Right lung (tissue), 5 donors: ENCODE data around the gene YTHDF1. TPM values are rescaled to one million over a fixed set of nuclear protein-coding genes. Genes with fewer than 3 reads are reported as not detected.
A peak's percentile ranks its signal among the peaks of the same experiment; 100 is the strongest.
"Not testable (repeated sequence)": the region's sequence is repeated elsewhere in the genome, so short reads cannot be mapped to it uniquely, and the experiment has no call there.

Experiments used
- DNase-seq, 2 donors: peaks; one replicate each; pipeline ENCODE4 v3.0.0-alpha.2; 2013
- polyA plus RNA-seq, 5 donors: library from polyadenylated mRNA; unstranded; fragments of 120-200 nt; gene quantifications; one replicate each; pipeline versions ENCODE4 v1.2.1 to v1.2.3, GENCODE V29; 2013; ENCODE audit warnings: inconsistent platforms in 1 of 5, low replicate concordance in 1 of 5; ENCODE audit not compliant: insufficient read length in 5 of 5, insufficient read depth in 1 of 5

The YTHDF1 gene
- polyA plus RNA-seq, 5 donors, result 30.3 to 41.9 (median 38.7) TPM

DNA sequence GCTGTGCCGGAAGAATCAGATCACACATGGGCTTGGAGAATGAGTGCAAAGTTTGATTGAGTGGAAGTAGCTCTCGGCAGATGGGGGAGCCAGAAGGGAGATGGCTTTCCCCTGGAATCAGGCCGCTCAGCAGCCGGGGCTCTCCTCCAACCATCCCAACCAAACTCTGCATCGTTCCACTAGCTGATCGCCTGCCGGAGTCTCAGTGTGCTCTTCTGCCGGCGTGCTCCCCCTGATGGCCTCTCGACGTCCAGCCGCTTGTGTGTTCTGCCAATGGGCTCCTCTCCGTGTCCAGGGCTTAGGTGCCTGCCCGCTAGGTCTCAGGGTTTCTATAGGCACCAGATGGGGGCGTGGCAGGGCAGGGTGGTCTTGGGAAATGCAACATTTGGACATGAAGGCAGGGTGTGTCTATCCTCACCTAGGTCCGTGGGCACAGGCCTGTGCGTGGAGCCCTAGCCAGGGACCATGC is 14.9 kb upstream of the YTHDF1 start:
- no peak for DNase-seq

DNA sequence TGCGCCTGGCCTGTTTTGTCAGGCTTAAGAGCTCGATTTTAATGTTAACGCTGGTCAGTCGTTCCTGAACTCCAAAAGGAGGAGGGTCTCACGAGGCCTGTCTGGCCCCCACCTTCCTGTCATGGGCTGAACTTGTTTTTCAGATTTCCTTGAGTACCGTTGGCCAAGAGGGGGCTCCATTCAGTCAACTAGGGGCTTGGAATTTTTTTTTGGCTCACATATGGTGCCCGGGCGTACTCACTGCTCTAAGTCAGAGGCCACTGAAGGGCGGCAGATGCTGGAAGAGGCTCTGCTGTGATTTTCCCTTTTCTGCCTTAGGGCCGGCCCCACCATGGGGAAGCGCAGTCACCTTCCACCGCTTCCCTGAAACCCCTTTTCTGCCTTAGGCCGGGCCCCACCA is 12.9 kb upstream of the YTHDF1 start:
- DNase-seq, result no peak

DNA sequence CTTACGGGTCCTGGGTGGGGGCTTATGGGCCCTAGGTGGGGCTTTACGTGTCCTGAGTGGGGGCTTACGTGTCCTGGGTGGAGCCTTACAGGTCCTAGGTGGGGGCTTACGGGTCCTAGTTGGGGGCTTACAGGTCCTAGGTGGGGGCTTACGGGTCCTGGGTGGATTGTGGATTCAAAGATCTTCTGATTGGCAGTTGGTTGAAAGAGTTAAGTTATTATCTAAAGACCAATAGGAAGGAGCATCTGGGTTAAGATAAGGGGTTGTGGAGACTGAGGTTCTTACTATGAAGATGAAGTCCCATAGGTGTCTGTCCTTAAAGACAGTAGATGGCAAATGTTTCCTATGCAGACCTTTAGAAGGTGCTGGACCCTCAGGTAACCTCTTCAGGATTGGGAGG is 11.3 kb upstream of the YTHDF1 start:
- no peak for DNase-seq

DNA sequence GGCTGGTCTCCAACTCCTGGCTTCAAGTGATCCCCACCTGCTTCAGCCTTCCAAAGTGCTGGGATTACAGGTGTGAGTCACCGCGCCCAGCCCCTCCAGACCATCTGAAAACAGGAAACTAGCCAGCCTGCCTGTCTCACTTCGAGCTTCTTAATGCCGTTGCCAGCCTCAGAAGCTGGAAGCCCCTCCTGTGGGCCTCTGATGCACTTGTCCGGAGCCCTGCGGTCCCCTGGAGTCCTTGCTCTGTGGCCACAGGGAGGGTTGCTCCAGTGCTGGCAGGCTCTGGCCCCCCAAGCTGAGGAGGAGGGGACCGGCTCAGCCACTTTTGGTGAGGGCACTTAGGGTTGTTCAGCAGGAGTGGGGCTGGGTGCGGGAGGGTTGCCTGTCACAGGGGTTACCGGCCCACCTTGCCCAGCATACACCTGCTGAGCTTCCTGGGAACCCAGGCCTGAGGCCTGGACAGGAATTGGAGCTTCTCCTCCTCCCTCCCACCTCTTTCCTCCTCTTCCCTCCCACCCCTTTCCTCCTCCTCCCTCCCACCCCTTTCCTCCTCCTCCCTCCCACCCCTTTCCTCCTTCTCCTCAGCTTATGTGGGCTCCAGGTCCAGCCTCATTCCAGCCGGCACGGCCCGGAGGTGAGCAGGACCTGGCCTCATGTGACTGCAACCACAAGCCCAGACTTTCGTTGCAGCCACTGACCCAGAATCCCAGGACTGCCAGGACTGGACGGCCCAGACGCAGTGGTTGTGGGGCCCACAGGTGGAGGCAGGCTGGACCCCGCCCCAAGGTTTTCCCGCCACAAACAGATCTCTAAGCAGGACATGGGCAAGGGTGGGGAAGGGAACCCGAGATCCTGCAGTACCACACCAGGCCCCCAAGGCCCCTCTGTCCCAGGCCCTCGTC is 10.4 kb upstream of the YTHDF1 start:
- no peak for DNase-seq

GRCh38 chr20:63225082-63225454 is 9.1 kb upstream of the YTHDF1 start:
- no peak for DNase-seq

GRCh38 chr20:63224412-63225081 is 8.6 kb upstream of the YTHDF1 start:
- peak in 1 of 2 donors; percentile 38 for DNase-seq

DNA sequence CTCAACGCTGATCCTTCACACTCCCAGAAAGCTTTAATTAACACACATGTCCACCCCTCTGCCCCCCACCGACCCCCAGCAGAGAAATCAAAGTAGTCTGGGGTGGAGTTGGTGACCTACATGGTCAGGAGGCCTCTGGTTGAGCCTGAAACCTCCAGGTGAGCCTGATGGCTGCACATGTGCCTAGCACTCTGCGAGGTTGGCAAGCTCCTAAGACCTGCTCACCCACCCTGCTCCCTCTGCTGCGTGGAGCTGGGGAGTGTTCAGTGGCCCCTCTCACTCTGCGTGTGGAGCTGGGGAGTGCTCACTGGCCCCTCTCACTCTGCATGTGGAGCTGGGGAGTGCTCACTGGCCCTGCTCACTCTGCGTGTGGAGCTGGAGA is 7.9 kb upstream of the YTHDF1 start:
- DNase-seq, result no peak

DNA sequence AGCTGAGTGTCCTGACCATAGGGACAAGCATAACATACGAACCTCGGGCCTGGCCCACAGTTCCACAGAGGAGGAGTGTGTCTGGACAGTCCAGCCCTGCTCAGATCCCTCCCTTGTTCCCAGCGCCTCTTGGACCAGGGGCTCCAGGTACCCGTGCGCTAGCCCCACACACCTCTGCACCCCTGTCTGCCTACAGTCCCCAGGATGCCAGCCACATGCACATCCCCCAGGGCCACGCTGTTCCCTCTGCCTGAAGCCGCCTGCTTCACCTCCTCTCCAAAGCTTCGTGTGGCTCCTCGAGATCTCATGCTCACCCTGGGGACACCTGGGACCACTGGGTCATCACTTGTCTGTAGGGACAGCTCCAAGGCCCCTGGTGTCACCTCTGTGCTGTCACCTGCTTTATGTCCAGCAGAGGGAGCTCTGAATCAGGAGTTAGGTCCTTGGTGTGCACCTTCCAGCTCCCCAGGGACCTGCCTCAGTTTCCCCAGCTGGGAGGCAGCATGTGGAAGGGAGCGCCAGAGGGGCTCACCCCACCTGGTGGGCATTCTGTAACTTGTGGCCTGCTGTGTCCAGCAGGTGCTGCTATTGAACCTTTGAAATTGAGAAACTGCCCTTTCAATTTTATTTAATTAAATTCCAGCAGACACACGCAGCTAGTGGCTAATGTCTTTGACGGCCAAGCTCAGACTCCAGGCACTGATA is 7.3 kb upstream of the YTHDF1 start:
- DNase-seq, result no peak

DNA sequence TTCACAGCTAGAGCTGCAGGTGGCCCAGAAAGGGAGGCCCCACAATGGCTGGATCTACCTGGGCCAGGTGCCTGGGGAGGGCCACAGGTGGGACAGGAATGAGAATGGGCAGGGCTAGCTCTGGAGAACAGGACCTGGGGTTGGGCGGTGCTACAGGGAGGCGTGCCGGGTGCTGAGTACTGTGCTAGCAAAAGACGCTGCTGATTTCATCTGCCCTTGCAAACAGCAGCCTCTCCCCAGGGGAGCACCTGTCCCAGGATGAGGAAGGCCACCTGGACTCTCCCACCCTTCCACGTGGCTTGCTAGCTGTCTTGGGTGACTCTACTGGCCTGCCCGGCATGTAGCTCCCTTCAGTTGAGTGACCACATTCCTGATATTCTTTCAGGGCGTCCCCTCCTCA is 6.6 kb upstream of the YTHDF1 start:
- no peak for DNase-seq

DNA sequence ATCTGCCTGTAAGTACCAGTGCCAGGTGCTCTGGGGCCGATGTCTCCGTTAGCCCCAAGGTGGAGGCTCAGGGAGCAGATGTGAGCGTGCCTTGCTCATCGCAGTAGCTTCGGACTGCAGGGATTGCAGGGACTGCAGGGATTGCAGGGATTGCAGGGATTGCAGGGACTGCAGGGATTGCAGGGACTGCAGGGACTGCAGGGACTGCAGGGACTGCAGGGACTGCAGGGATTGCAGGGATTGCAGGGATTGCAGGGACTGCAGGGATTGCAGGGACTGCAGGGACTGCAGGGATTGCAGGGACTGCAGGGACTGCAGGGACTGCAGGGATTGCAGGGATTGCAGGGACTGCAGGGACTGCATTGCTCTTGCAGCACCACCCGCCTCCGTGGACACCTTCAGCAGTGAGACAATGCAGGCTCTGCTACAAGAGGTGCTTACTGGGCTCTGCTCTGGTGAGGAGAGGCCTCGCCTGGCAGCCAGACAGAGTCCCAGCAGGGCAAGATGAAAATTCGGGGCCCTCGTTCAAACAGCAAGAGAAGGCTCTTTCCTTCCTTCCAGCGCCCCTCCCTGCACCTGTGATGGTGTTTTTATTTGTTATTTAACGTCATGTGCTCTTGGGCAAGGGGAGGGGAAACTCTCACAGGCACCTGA is 5.6 kb upstream of the YTHDF1 start:
- not testable (repeated sequence) for DNase-seq

GRCh38 chr20:63220696-63221399 is 4.9 kb upstream of the YTHDF1 start:
- DNase-seq, result no peak

DNA sequence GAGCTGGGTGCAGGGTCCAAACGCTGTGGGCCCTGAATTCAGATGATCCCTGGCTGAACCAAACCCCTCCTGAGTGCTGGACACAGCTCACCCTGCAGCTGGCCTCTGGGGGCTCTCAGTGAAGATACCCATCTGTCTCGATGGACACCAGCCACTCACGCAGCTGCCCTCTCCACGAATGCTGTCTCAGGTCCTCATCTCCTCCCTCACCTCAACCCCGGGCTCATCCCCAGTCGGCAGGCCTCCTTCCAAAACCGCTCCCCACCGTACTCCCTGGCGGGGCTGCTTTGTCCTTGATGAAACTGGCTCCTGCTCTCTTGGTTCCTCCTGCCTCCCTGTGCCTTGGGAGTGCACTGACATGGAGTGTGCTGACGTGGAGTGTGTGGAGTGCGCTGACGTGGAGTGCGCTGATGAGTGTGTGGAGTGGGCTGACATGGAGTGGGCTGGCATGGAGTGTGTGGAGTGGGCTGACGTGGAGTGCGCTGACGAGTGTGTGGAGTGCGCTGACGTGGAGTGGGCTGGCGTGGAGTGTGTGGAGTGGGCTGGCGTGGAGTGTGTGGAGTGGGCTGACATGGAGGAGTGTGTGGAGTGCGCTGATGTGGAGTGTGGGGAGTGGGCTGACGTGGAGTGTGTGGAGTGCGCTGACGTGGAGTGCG is 4.1 kb upstream of the YTHDF1 start:
- no peak for DNase-seq

- DNase-seq, result no peak
Observed at GRCh38 chr20:63219447-63219821, 3.5 kb upstream of the YTHDF1 start.

DNA sequence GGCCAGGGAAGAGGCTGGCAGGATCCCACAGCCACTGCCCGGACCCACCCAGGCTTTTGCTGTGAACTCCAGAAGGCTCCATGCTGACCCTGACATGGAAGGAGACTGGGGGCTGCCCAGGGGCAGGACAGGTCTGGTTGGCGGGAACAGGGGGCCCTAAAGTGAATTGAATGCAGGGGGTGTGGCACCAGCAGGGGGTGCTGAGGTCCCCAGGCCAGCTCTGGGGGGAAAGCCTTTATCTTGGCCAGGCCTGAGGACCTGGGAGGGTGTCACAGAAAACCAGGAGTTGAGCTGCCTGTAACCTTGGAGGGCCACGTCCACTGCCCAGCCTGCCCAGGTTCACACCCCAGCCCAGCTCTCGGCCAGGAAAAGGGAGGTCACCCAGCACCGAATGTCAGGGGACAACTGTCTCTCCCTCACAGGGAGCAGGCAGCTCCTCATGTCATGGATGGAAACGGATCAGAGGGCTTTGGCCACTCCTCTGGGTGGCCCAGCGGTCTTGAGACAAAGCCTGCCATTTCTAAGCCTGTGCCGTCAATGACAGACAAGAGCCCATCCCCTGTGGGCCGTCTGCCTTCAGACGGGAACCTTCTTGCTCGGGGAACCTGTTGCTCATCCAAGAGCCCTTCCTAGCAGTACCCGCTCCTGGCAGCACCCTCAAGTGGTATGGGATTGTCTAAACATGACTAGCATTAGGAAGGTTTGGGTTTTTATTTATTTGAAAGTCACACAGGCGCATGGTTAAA is 2.9 kb upstream of the YTHDF1 start:
- no peak for DNase-seq

DNA sequence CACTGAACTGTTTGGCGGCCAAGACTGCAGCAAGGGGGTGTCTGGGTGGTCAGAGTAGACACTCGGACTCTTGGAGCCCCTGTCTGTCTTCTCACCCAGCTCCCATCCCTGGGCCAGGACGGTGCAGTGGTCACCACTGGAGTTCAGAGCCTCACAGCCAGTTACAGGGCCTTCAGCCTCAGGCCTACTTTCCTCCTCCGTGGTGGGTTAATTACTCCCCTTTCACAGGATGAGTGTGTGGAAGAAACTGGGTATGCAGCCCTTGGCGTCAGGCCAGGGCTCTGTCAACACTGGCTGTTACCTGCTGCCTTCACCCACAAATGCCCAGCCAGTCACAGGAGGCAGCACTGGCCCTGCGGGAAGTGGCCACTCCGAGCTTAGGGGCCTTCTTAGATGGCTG is 1.8 kb upstream of the YTHDF1 start:
- DNase-seq, result no peak

GRCh38 chr20:63216849-63217471 is 1.0 kb upstream of the YTHDF1 start:
- DNase-seq, result no peak

GRCh38 chr20:63215101-63216040 is 560 bp downstream of the YTHDF1 start:
- DNase-seq, result no peak

GRCh38 chr20:63214514-63214913 is 1.4 kb downstream of the YTHDF1 start:
- no peak for DNase-seq

- no peak for DNase-seq
Observed at GRCh38 chr20:63212792-63213191, 3.1 kb downstream of the YTHDF1 start.
